HG02610 (cell line): ENCODE results near the gene IL1R2.

Source experiments
- ATAC-seq: cut with Tn5 transposase; IDR thresholded peaks from one replicate; pipeline ENCODE4 v1.9.1; 2021; ENCODE audit warnings: mild to moderate bottlenecking, moderate library complexity; ENCODE audit not compliant: unreplicated experiment

The IL1R2 gene

GRCh38 chr2:102016399-102016955 lies 24.7 kb downstream of the IL1R2 start:
- ATAC-seq = no peak

- no peak for ATAC-seq
Measured at GRCh38 chr2:102018823-102019445, 27.2 kb downstream of the IL1R2 start.

GRCh38 chr2:102020596-102021170 lies 28.9 kb downstream of the IL1R2 start:
- peak; percentile 47 for ATAC-seq

- no peak for ATAC-seq
Measured at GRCh38 chr2:102021779-102022178, 30.0 kb downstream of the IL1R2 start.

- no peak for ATAC-seq
Measured at GRCh38 chr2:102022884-102023539, 31.3 kb downstream of the IL1R2 start.

GRCh38 chr2:102024410-102024809 lies 32.6 kb downstream of the IL1R2 start:
- no peak for ATAC-seq

GRCh38 chr2:102025016-102025501 lies 33.3 kb downstream of the IL1R2 start:
- no peak for ATAC-seq

- ATAC-seq = peak; percentile 66
Measured at GRCh38 chr2:102025583-102026267, 34.0 kb downstream of the IL1R2 start.

GRCh38 chr2:102027036-102027980 lies 35.5 kb downstream of the IL1R2 start:
- ATAC-seq = no peak

- ATAC-seq = no peak
Measured at GRCh38 chr2:102028470-102028869, 36.7 kb downstream of the IL1R2 start.

- ATAC-seq = no peak
Measured at GRCh38 chr2:102029405-102029804, 37.6 kb downstream of the IL1R2 start.

- ATAC-seq = no peak
Measured at GRCh38 chr2:102029952-102030351, 38.2 kb downstream of the IL1R2 start.

- ATAC-seq = no peak
Measured at GRCh38 chr2:102030502-102030854, 38.7 kb downstream of the IL1R2 start.

GRCh38 chr2:102030855-102031527 lies 39.2 kb downstream of the IL1R2 start:
- ATAC-seq = no peak

GRCh38 chr2:102032368-102033030 lies 40.7 kb downstream of the IL1R2 start:
- no peak for ATAC-seq

- peak; percentile 74 for ATAC-seq
Measured at GRCh38 chr2:102033031-102033749, 41.4 kb downstream of the IL1R2 start.

- ATAC-seq = no peak
Measured at GRCh38 chr2:102033750-102034682, 42.3 kb downstream of the IL1R2 start.
